HFFc6 (cell line): ENCODE data around the gene SESN1. TPM values are rescaled to one million over a fixed set of nuclear protein-coding genes. Genes with fewer than 3 reads are reported as not detected.
"Not testable (repeated sequence)": the region's sequence is repeated elsewhere in the genome, so short reads cannot be mapped to it uniquely, and the experiment has no call there.

ENCODE experiments used
- DNase-seq: peaks from one replicate; pipeline ENCODE4 v3.0.0-alpha.2; 2018
- H3K27ac Mint-ChIP-seq: 2 replicates; pipeline ENCODE4 v1.8.0; 2020; ENCODE audit warnings: mild to moderate bottlenecking, mixed read lengths
- H3K27me3 Mint-ChIP-seq: 2 replicates; pipeline ENCODE4 v1.8.0; 2021; ENCODE audit warnings: mild to moderate bottlenecking, moderate library complexity, mixed read lengths; ENCODE audit not compliant: insufficient read depth
- H3K36me3 Mint-ChIP-seq: 2 replicates; pipeline ENCODE4 v1.8.0; 2021; ENCODE audit warnings: low read depth, mixed read lengths
- H3K4me1 Mint-ChIP-seq: 2 replicates; pipeline ENCODE4 v1.8.0; 2020; ENCODE audit warnings: low read depth, mixed read lengths
- H3K4me3 Mint-ChIP-seq: 2 replicates; pipeline ENCODE4 v1.8.0; 2020; ENCODE audit warnings: mild to moderate bottlenecking, moderate library complexity, mixed read lengths
- H3K9me3 Mint-ChIP-seq: 2 replicates; pipeline ENCODE4 v1.8.0; 2020; ENCODE audit warnings: mild to moderate bottlenecking, mixed read lengths
- total RNA-seq, 6 experiments: library from RNA; stranded (reverse); fragmentation: NEBNext Ultra II Directional; extraction: Animal tissue kit (Norgen Biotek cat#: 25700); gene quantifications; 2 replicates in 1 of 6; 3 replicates in 5 of 6; pipeline ENCODE4 v1.2.3, GENCODE V29; 2021
- TF ChIP-seq, protein P1 (sequence below): fragments of 200-600 bp; sonication (generic); IDR thresholded peaks from 2 replicates; pipeline ENCODE4 v1.5.0; 2021; ENCODE audit warnings: antibody characterized with exemption, mild to moderate bottlenecking

SESN1 gene
- total RNA-seq, 6 experiments from 2014 or later = 12.1 to 16.9 (median 13.7) TPM

DNA sequence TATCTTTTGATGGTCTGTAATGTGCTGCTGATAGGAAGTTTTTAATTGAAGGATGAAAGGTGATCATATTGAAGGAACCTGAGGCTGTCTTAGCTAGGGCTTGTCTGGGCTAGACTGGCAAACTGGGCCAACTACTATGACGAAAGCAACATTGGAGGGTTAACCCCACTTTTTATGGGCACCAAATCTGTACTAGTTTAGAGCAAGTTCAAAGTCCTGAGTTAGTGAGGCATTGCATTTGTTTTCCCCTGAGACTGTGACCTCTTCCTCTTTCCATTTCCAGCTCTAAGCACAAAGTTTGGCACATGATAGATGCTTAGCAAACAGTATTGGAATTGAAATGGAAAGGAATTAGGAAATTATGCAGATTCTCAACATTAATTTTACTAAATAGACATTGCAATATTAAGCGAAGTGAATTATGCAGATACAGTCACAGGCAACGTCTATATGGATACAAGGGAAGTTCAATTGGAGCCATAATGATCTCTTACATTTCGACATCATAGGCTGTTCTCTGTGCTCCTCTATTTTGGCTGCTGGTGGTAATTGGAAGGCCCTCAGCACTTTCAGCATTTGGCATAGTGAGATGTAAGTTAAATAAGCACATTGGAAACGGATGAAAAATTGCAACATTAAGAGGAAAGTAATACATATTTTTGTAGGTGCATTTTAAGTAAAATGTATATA is 22.8 kb upstream of the SESN1 start:
- Mint-ChIP-seq H3K4me3 (no peak overlapping the region), H3K36me3 (no peaks in the 10 kb centered on the region), H3K9me3 (no peaks in the 10 kb centered on the region), H3K4me1 (peaks cover 29% of the 10 kb centered on the region), H3K27me3 (no peaks in the 10 kb centered on the region), H3K27ac (no peak overlapping the region)
- no peak for DNase-seq
- TF ChIP-seq, protein P1, sequence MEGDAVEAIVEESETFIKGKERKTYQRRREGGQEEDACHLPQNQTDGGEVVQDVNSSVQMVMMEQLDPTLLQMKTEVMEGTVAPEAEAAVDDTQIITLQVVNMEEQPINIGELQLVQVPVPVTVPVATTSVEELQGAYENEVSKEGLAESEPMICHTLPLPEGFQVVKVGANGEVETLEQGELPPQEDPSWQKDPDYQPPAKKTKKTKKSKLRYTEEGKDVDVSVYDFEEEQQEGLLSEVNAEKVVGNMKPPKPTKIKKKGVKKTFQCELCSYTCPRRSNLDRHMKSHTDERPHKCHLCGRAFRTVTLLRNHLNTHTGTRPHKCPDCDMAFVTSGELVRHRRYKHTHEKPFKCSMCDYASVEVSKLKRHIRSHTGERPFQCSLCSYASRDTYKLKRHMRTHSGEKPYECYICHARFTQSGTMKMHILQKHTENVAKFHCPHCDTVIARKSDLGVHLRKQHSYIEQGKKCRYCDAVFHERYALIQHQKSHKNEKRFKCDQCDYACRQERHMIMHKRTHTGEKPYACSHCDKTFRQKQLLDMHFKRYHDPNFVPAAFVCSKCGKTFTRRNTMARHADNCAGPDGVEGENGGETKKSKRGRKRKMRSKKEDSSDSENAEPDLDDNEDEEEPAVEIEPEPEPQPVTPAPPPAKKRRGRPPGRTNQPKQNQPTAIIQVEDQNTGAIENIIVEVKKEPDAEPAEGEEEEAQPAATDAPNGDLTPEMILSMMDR = no peak

- peaks cover 23% of the 10 kb centered on the region for H3K36me3 Mint-ChIP-seq
- not testable (repeated sequence) for H3K4me3 Mint-ChIP-seq
Measured at GRCh38 chr6:109112663-109113062, 18.0 kb upstream of the SESN1 start.

DNA sequence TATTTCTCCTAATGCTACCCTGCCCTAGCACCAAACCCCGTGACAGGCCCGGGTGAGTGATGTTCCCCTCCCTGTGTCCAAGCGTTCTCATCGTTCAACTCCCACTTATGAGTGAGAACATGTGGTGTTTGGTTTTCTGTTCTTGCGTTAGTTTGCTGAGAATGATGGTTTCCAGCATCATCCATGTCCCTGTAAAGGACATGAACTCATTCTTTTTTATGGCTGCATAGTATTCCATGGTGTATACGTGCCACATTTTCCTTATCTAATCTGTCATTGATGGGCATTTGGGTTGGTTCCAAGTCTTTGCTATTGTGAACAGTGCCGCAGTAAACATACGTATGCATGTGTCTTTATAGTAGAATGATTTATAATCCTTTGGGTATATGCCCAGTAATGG is 15.0 kb upstream of the SESN1 start:
- peaks cover 11% of the 10 kb centered on the region; the same call in 1 of the 2 replicates for H3K9me3 Mint-ChIP-seq
- not testable (repeated sequence) for H3K4me3 Mint-ChIP-seq, H3K27ac Mint-ChIP-seq, H3K4me1 Mint-ChIP-seq, H3K27me3 Mint-ChIP-seq, DNase-seq
- peaks cover 23% of the 10 kb centered on the region for H3K36me3 Mint-ChIP-seq

More at GRCh38 chr6:109112663-109113062, 18.0 kb upstream of the SESN1 start:
- H3K27me3 Mint-ChIP-seq, DNase-seq, H3K4me1 Mint-ChIP-seq, H3K27ac Mint-ChIP-seq: not testable (repeated sequence)
- H3K9me3 Mint-ChIP-seq = peaks cover 11% of the 10 kb centered on the region; the same call in 1 of the 2 replicates

DNA sequence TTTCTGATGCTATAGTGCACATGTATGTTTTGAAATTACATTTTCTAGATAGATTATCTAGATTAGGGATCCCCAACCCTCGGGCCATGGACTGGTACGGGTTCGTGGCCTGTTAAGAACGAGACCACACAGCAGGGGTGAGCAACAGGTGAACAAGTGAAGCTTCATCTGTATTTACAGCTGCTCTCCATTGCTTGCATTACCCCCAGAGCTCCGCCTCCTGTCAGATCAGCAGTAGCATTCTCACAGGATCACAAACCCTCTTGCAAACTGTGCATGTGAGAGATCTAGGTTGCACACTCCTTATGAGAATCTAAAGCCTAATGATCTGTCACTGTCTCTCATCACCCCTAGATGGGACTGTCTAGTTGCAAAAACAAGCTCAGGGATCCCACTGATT is 11.0 kb upstream of the SESN1 start:
- Mint-ChIP-seq H3K4me3 (no peak overlapping the region), H3K27me3 (no peaks in the 10 kb centered on the region), H3K36me3 (peaks cover 23% of the 10 kb centered on the region), H3K4me1 (peaks cover 7% of the 10 kb centered on the region; the same call in 1 of the 2 replicates), H3K9me3 (peaks cover 11% of the 10 kb centered on the region; the same call in 1 of the 2 replicates), H3K27ac (no peak overlapping the region)
- TF ChIP-seq, protein P1 = no peak
- no peak for DNase-seq

DNA sequence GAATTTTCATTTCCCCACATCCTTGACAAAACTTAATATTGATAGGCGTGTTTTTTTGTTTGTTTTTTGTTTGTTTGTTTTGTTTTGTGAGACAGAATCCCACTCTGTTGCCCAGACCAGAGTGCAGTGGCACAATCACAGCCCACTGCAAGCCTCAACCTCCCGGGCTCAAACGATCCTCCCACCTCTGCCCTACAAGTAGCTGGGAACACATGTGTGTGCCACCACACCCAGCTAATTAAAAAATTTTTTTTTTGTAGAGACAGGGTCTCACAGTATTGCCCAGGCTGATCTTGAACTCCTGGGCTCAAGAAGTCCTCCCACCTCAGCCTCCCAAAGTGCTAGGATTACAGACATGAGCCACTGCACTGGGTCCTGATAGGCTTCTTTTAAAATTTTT is 9.9 kb upstream of the SESN1 start:
- no peaks in the 10 kb centered on the region for H3K9me3 Mint-ChIP-seq

GRCh38 chr6:109103942-109104341 is 9.3 kb upstream of the SESN1 start:
- H3K27me3 Mint-ChIP-seq = no peaks in the 10 kb centered on the region
- H3K4me1 Mint-ChIP-seq = peaks cover 11% of the 10 kb centered on the region; the same call in 1 of the 2 replicates
- no peaks in the 10 kb centered on the region for H3K9me3 Mint-ChIP-seq
- no peak overlapping the region for H3K27ac Mint-ChIP-seq
- no peak overlapping the region for H3K4me3 Mint-ChIP-seq
- TF ChIP-seq, protein P1 = no peak
- H3K36me3 Mint-ChIP-seq = peaks cover 14% of the 10 kb centered on the region
- no peak for DNase-seq

More for the DNA sequence above, 9.9 kb upstream of the SESN1 start:
- no peak overlapping the region for H3K27ac Mint-ChIP-seq
- H3K4me1 Mint-ChIP-seq = peaks cover 7% of the 10 kb centered on the region; the same call in 1 of the 2 replicates
- no peaks in the 10 kb centered on the region for H3K27me3 Mint-ChIP-seq
- TF ChIP-seq, protein P1 = no peak
- peaks cover 11% of the 10 kb centered on the region; the same call in 1 of the 2 replicates for H3K36me3 Mint-ChIP-seq
- no peak overlapping the region for H3K4me3 Mint-ChIP-seq
- no peak for DNase-seq
